Transverse colon (tissue), 4 donors: ENCODE measurements around the gene WNT6.

Experiments used
- CTCF ChIP-seq, 5 experiments: fragments of 200-600 bp in 3 of 5; fragments of 450-650 bp in 2 of 5; sonication (generic) in 3 of 5; IDR thresholded peaks; 1 replicate in 2 of 5; 2 replicates in 3 of 5; pipeline ENCODE4 v1.5.1; 2016 to 2017; ENCODE audit warnings: antibody characterized with exemption in 5 of 5, inconsistent platforms in 3 of 5, mild to moderate bottlenecking in 2 of 5, moderate library complexity in 1 of 5
- EP300 ChIP-seq: sonication (generic); formaldehyde crosslinking; IDR thresholded peaks from one replicate; pipeline ENCODE4 v1.6.1; 2017; ENCODE audit warnings: antibody characterized with exemption, low read depth
- POLR2A ChIP-seq: fragments of 450-650 bp; IDR thresholded peaks from one replicate; pipeline ENCODE4 v1.6.1; 2016; ENCODE audit warnings: antibody characterized with exemption, mild to moderate bottlenecking, moderate library complexity
- POLR2AphosphoS5 ChIP-seq, 3 donors: sonication (generic); formaldehyde crosslinking; IDR thresholded peaks; one replicate each; pipeline ENCODE4 v1.6.1; 2016; ENCODE audit warnings: antibody characterized with exemption in 3 of 3

- TF ChIP-seq POLR2AphosphoS5 (IDR thresholded peaks at IDR 0.05) = no peak
- TF ChIP-seq POLR2A = no peak
- no peak for TF ChIP-seq CTCF (IDR thresholded peaks at IDR 0.05)
- TF ChIP-seq EP300 = no peak
Measured at GRCh38 chr2:218856167-218856895, 3.3 kb upstream of the WNT6 start.
